GM13977 (cell line): ENCODE results near the gene HERPUD1.

Source experiments
- DNase-seq: peaks from one replicate; pipeline ENCODE4 v3.0.0; 2012; ENCODE audit warnings: low spot score
- CTCF ChIP-seq: IDR thresholded peaks from 2 replicates; pipeline ENCODE4 v1.5.1; 2012; ENCODE audit warnings: mild to moderate bottlenecking, control low read depth; ENCODE audit not compliant: insufficient read depth; ENCODE audit errors: extremely low read depth, missing control alignments
- in situ Hi-C: fragments of 300-500 bp; cut with MboI; formaldehyde crosslinking; loops from one replicate; pipeline ENCODE4 v1.12.0; 2022; ENCODE audit warnings: low sequenced_read_pairs, low pct_unique_long_range_greater_than_20kb, mixed read lengths, inconsistent platforms; ENCODE audit not compliant: unreplicated experiment

Gene HERPUD1

GRCh38 chr16:56935201-56935600 is 3.3 kb downstream of the HERPUD1 start:
- no peak for DNase-seq
- in situ Hi-C loops: no loop called here

GRCh38 chr16:56936491-56936890 is 4.5 kb downstream of the HERPUD1 start:
- TF ChIP-seq CTCF: no peak
- in situ Hi-C loops: no loop called here
- no peak for DNase-seq

More at GRCh38 chr16:56935201-56935600, 3.3 kb downstream of the HERPUD1 start:
- TF ChIP-seq CTCF: no peak

DNA sequence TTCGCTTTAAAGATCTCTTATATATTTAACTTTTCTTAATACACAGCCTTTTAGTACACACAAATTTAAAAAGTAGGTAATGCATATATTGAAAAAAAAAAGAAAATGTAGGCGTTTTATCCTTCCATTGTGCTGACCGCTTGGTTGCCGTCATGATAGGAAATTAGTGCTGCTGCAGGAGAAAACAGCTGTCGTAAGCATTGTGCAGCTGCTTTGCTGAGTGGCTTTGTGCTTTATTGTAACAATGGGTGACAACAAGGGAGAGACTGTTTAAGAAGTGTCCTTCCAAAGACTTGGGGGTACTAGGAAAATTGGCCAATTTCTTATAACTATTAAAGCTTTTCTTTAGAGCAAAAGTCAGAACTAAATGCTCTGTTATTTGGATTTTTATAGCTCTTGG is 5.0 kb downstream of the HERPUD1 start:
- in situ Hi-C loops: no loop called here
- no peak for TF ChIP-seq CTCF
- no peak for DNase-seq

DNA sequence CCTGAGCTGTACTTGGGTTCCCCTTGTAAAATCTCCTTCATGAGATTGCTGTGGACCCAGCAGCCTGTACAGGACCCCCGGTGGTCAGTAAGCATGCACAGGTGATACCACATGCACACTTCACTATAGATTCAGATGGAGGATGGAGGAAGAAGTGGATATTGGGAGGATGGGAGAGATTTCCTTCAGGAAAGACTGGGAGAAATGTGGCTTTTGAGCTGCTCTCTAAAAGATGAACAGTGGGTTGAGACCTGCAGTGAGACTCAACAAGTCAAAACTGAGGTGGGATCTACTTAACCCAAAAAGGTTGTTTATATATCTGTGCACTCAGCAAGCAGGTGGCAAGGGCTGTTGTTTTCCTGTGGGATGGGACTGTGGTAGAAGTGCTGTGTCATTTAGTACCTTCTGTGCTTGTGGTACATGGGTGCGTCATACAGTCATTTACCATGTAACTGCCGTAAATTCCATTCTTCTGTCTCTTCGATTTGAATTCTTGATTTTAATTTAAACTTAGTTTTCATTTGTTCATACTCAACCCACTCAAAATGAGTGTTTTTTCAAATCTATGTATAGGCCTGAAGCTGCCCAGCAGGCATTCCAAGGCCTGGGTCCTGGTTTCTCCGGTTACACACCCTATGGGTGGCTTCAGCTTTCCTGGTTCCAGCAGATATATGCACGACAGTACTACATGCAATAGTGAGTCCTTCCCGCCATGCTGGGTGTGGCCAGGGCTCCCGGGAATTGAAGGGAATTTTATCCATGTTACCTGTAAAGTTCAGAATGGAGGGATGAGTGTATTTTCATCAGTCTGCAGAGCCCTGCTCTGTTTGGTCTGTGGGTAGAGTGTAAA is 6.9 kb downstream of the HERPUD1 start:
- DNase-seq: no peak
- TF ChIP-seq CTCF: no peak
- in situ Hi-C loops: no loop called here

DNA sequence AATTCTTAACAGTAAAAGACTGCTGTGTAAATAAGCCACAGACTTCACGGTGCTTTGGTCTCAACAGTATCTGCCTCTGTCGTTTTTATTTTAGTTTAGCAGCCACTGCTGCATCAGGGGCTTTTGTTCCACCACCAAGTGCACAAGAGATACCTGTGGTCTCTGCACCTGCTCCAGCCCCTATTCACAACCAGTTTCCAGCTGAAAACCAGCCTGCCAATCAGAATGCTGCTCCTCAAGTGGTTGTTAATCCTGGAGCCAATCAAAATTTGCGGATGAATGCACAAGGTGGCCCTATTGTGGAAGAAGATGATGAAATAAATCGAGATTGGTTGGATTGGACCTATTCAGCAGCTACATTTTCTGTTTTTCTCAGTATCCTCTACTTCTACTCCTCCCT is 7.9 kb downstream of the HERPUD1 start:
- no peak for TF ChIP-seq CTCF
- in situ Hi-C loops: no loop called here
- no peak for DNase-seq

- in situ Hi-C loops: no loop called here
- TF ChIP-seq CTCF: no peak
Measured at GRCh38 chr16:56941092-56941491, 9.2 kb downstream of the HERPUD1 start.

More at GRCh38 chr16:56941092-56941491, 9.2 kb downstream of the HERPUD1 start:
- DNase-seq: no peak
